CD8-positive, alpha-beta memory T cell (primary cell): ENCODE results near the gene RAB39B. TPM values are rescaled to one million over a fixed set of nuclear protein-coding genes. Genes with fewer than 3 reads are reported as not detected.
"Not testable (repeated sequence)": the region's sequence is repeated elsewhere in the genome, so short reads cannot be mapped to it uniquely, and the experiment has no call there.

ENCODE experiments used
- CTCF ChIA-PET: fragments of 350-600 bp; sonication (Branson Sonifier 250); formaldehyde crosslinking; loops from one replicate; lab custom pipeline; 2021; ENCODE audit warnings: antibody characterized with exemption; lab: Charles Lee
- POLR2A ChIA-PET: fragments of 350-600 bp; sonication (Branson Sonifier 250); formaldehyde crosslinking; loops from one replicate; lab custom pipeline; 2021; ENCODE audit warnings: antibody characterized with exemption; lab: Charles Lee
- DNase-seq, 5 donors: peaks; one replicate each; pipeline versions ENCODE4 v3.0.0 to v3.0.0-alpha.2; 2020 to 2022; ENCODE audit warnings: mixed read lengths in 1 of 5
- H3K27ac ChIP-seq: one replicate; pipeline ENCODE4 v1.7.0; 2013; ENCODE audit warnings: low read depth, mild to moderate bottlenecking, low read length, moderate library complexity
- H3K27me3 ChIP-seq: 2 replicates; pipeline ENCODE4 v1.7.0; 2013; ENCODE audit warnings: low read length, mild to moderate bottlenecking; ENCODE audit not compliant: insufficient read depth, poor library complexity, severe bottlenecking
- H3K36me3 ChIP-seq: 2 replicates; pipeline ENCODE4 v1.7.0; 2013; ENCODE audit warnings: mild to moderate bottlenecking, low read length, moderate library complexity; ENCODE audit not compliant: insufficient read depth
- H3K4me1 ChIP-seq: 2 replicates; pipeline ENCODE4 v1.7.0; 2013; ENCODE audit warnings: mild to moderate bottlenecking, low read length, moderate library complexity; ENCODE audit not compliant: insufficient read depth
- H3K4me3 ChIP-seq: 2 replicates; pipeline ENCODE4 v1.7.0; 2013; ENCODE audit warnings: mild to moderate bottlenecking, low read length
- H3K9me3 ChIP-seq: 2 replicates; pipeline ENCODE4 v1.7.0; 2013; ENCODE audit warnings: mild to moderate bottlenecking, low read length
- H3K27ac Mint-ChIP-seq, 8 donors: one replicate each; pipeline ENCODE4 v1.8.0; 2020 to 2021; ENCODE audit warnings: mixed read lengths in 8 of 8, mild to moderate bottlenecking in 6 of 8, inconsistent platforms in 3 of 8, moderate library complexity in 3 of 8
- H3K27me3 Mint-ChIP-seq, 2 donors: one replicate each; pipeline ENCODE4 v1.8.0; 2020 to 2021; ENCODE audit warnings: mixed read lengths in 2 of 2, mild to moderate bottlenecking in 1 of 2, moderate library complexity in 1 of 2
- H3K36me3 Mint-ChIP-seq, 3 donors: one replicate each; pipeline ENCODE4 v1.8.0; 2020 to 2021; ENCODE audit warnings: mixed read lengths in 3 of 3, inconsistent platforms in 1 of 3, mild to moderate bottlenecking in 1 of 3
- H3K4me1 Mint-ChIP-seq, 3 donors: one replicate each; pipeline ENCODE4 v1.8.0; 2020 to 2021; ENCODE audit warnings: mixed read lengths in 3 of 3, inconsistent platforms in 1 of 3, mild to moderate bottlenecking in 1 of 3
- H3K4me3 Mint-ChIP-seq, 7 donors: one replicate each; pipeline ENCODE4 v1.8.0; 2020 to 2021; ENCODE audit warnings: mixed read lengths in 7 of 7, mild to moderate bottlenecking in 6 of 7, moderate library complexity in 4 of 7, inconsistent platforms in 2 of 7
- H3K9me3 Mint-ChIP-seq, 5 donors: one replicate each; pipeline ENCODE4 v1.8.0; 2020 to 2022; ENCODE audit warnings: mixed read lengths in 5 of 5, mild to moderate bottlenecking in 3 of 5, moderate library complexity in 2 of 5, inconsistent platforms in 1 of 5
- polyA plus RNA-seq: library from polyadenylated mRNA; unstranded; fragments of 300-500 nt; fragmentation: Illumina TruSeq; gene quantifications from one replicate; pipeline ENCODE4 v1.2.3, GENCODE V29; 2021
- total RNA-seq, 2 experiments: library from RNA; stranded (reverse); gene quantifications; one replicate each; pipeline ENCODE4 v1.2.3, GENCODE V29; 2021

The RAB39B gene, protein sequence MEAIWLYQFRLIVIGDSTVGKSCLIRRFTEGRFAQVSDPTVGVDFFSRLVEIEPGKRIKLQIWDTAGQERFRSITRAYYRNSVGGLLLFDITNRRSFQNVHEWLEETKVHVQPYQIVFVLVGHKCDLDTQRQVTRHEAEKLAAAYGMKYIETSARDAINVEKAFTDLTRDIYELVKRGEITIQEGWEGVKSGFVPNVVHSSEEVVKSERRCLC
- total RNA-seq (10 to 100 TPM; 12.0 to 12.5 TPM), polyA plus RNA-seq (7.2 TPM)

DNA sequence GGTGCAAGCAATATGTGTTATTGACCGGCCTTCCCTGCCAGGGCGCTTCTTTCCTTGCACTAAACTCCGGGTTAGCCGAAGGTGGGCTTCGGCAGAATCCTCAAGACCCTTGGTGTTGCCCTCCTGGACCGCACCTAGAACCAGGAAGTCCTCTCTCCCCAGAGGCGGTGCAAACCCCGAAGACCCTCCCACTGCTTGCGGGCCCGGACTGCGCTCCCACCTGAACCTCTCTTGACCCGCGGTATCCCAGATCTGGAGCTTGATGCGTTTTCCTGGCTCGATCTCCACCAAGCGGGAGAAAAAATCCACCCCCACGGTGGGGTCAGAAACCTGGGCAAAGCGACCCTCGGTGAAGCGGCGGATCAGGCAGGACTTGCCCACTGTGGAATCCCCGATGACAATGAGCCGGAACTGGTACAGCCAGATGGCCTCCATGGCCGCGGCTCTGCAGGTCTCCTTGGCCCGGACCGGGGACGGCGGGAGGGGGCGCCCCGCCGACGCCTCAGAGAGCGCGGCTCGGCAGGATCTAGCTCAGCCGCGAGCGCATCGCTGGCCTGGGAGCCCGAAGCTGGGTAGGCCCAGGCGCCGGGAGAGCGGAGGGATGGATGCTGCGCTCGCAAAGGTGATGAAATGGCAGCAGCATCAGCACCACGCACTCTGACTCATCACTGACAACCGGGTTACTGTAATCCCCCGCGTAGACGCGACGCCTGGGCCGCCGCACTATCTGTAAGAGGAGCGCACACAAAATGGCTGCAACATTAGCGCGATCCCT is at the start of gene RAB39B:
Gene RAB39B (minus strand): TSS at position 638 of the 775 bp plus-strand sequence. CDS start 203 bp downstream, at position 435.
- Histone ChIP-seq H3K27me3 (no peaks in the 10 kb centered on the region), H3K36me3 (no peaks in the 10 kb centered on the region), H3K4me1 (peaks cover 10% of the 10 kb centered on the region), H3K27ac (peak within 1 kb of the TSS; percentile 76), H3K4me3 (peak within 1 kb of the TSS; percentile 76), H3K9me3 (no peaks in the 10 kb centered on the region)
- peaks cover 0 to 2% (median 0%) of the 10 kb centered on the region in 5 donors for H3K9me3 Mint-ChIP-seq
- H3K27ac Mint-ChIP-seq = peak within 1 kb of the TSS; percentile 64 to 98 (median 92)
- POLR2A ChIA-PET = interaction anchor here (1.1 to 1.5 kb wide), 2 partner anchors 47 to 237 kb away, joined by 3 to 4 read pairs; partner anchors contain the start of genes FUNDC2 and VBP1
- DNase-seq = peak; percentile 47 to 84 (median 67)
- peaks cover 14 to 52% (median 29%) of the 10 kb centered on the region in 3 donors for H3K4me1 Mint-ChIP-seq
- H3K27me3 Mint-ChIP-seq = peaks cover 0 to 3% of the 10 kb centered on the region in 2 donors
- peaks cover 0 to 22% (median 4%) of the 10 kb centered on the region in 3 donors for H3K36me3 Mint-ChIP-seq
- CTCF ChIA-PET = no interaction called here
- H3K4me3 Mint-ChIP-seq = peak within 1 kb of the TSS; percentile 51 to 94 (median 78)

DNA sequence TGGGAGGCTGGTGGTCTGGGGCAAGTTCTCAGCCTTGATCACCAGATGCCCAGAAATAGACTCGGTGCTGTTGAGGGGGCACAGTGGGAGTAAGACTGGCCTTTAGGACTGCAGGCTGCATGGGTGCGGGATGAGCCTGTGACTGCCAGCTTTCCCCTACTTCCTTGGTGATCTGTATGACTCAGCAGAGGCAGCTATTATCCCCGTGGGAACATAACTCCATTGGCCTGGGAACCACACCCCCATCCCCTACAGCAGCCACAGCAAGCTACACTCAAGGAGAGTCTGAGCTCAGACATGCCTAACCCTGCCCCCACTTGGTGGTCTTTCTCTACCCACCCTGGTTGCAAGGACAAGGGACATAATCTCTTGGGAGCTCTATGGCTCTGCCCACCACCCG is 49.5 kb upstream of the RAB39B start:
- Mint-ChIP-seq H3K9me3 (peaks cover under 1 to 18% (median 14%) of the 10 kb centered on the region in 5 donors), H3K36me3 (peaks cover 0 to 7% (median 0%) of the 10 kb centered on the region in 3 donors), H3K27ac (no peak overlapping the region), H3K27me3 (peaks cover 12 to 21% of the 10 kb centered on the region in 2 donors), H3K4me3 (no peak overlapping the region), H3K4me1 (no peaks in the 10 kb centered on the region)
- POLR2A ChIA-PET = no interaction called here
- CTCF ChIA-PET = no interaction called here
- Histone ChIP-seq H3K27me3 (no peaks in the 10 kb centered on the region), H3K27ac (no peak overlapping the region), H3K36me3 (no peaks in the 10 kb centered on the region), H3K4me3 (no peak overlapping the region), H3K4me1 (no peaks in the 10 kb centered on the region), H3K9me3 (no peaks in the 10 kb centered on the region)
- DNase-seq = no peak

DNA sequence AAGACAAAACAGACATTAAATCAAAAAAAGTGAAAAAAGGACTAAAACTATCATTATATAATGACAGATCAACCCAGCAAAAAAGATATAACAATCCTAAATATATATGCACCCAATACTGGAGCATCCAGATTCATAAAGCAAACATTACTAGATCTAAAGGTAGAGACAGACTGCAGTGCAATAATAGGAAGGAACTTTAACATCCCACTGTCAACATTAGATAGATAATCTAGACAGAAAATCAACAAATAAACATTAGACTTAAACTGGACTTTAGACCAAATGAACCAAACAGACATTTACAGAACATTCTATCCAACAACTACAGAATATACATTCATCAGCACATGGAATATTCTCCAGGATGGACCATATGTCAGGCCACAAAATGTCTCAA is 29.5 kb upstream of the RAB39B start:
- Mint-ChIP-seq H3K4me3 (no peak overlapping the region), H3K27ac (no peak overlapping the region), H3K9me3 (peaks cover 0 to 3% (median 0%) of the 10 kb centered on the region in 5 donors), H3K4me1 (no peaks in the 10 kb centered on the region), H3K36me3 (no peaks in the 10 kb centered on the region), H3K27me3 (peaks cover 0 to 4% of the 10 kb centered on the region in 2 donors)
- Histone ChIP-seq H3K4me3 (no peak overlapping the region), H3K9me3 (no peaks in the 10 kb centered on the region), H3K4me1 (no peaks in the 10 kb centered on the region), H3K27me3 (no peaks in the 10 kb centered on the region), H3K27ac (no peak overlapping the region), H3K36me3 (no peaks in the 10 kb centered on the region)
- ChIA-PET POLR2A (no interaction called here), CTCF (no interaction called here)
- DNase-seq = no peak

DNA sequence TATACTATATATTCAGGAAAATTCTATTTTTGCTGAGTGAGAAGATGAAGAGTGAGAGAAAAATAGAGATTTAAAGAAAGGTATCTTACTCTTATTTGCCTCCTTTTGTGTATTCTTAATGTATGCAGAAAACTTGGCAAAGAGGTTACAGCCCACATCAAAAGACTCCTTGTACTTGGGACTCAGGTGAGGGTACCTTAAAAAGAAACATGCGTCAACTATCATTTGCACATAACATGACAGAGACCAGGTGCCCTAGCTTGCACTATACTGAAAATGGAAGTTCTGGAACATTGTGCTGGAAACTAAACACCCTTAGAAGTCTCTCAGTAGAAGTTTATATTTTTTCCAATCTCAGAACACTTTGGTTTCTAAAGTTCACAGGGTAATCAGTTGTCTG is 15.6 kb upstream of the RAB39B start:
- POLR2A ChIA-PET = no interaction called here
- H3K9me3 Mint-ChIP-seq = no peaks in the 10 kb centered on the region
- no peaks in the 10 kb centered on the region for H3K4me1 ChIP-seq
- H3K4me1 Mint-ChIP-seq = no peaks in the 10 kb centered on the region
- H3K4me3 Mint-ChIP-seq = no peak overlapping the region
- DNase-seq = peak in 1 of 5 donors; percentile 9
- no peaks in the 10 kb centered on the region for H3K27me3 ChIP-seq
- H3K4me3 ChIP-seq = no peak overlapping the region
- CTCF ChIA-PET = no interaction called here
- H3K36me3 ChIP-seq = no peaks in the 10 kb centered on the region
- no peak overlapping the region for H3K27ac Mint-ChIP-seq
- peaks cover 0 to 4% (median 0%) of the 10 kb centered on the region in 3 donors for H3K36me3 Mint-ChIP-seq
- H3K27me3 Mint-ChIP-seq = no peaks in the 10 kb centered on the region
- no peaks in the 10 kb centered on the region for H3K9me3 ChIP-seq
- H3K27ac ChIP-seq = no peak overlapping the region

DNA sequence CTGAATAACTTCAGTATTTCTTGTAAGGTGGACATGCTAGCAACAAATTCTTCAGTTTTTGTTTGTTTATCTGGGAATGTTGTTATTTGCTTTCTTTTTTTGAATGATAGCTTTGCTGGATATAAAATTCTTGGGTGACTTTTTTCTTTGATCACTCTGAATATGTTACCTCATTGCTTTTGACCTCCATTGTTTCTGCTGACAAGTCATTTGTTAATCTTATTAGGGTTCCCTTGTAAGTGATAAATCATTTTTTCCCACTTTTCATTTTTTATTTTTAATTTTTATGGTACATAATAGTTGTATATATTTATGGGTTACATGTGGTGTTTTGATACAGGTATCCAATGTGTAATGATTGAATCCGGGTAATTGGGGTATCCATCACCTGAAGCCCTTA is 6.7 kb upstream of the RAB39B start:
- Histone ChIP-seq H3K9me3 (no peaks in the 10 kb centered on the region), H3K4me3 (no peak overlapping the region), H3K27me3 (no peaks in the 10 kb centered on the region), H3K4me1 (no peaks in the 10 kb centered on the region), H3K36me3 (no peaks in the 10 kb centered on the region), H3K27ac (no peak overlapping the region)
- Mint-ChIP-seq H3K36me3 (no peaks in the 10 kb centered on the region), H3K27me3 (peaks cover 0 to 3% of the 10 kb centered on the region in 2 donors), H3K27ac (no peak overlapping the region), H3K4me1 (no peaks in the 10 kb centered on the region), H3K4me3 (no peak overlapping the region), H3K9me3 (peaks cover 0 to 8% (median 4%) of the 10 kb centered on the region in 5 donors)
- DNase-seq = no peak
- POLR2A ChIA-PET = no interaction called here
- CTCF ChIA-PET = no interaction called here

DNA sequence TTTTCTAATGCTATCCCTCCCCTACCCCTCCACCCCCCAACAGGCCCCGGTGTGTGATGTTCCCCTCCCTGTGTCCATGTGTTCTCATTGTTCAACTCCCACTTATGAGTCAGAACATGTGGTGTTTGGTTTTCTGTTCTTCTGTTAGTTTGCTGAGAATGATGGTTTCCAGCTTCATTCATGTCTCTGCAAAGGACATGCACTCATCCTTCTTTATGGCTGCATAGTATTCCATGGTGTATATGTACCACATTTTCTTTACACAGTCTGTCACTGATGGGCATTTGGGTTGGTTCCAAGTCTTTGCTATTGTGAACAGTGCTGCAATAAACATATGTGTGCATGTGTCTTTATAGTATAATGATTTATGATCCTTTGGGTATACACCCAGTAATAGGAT is 3.7 kb upstream of the RAB39B start:
- H3K9me3 ChIP-seq, H3K27ac ChIP-seq, H3K36me3 Mint-ChIP-seq, H3K4me3 ChIP-seq, H3K4me3 Mint-ChIP-seq, DNase-seq, H3K4me1 ChIP-seq, H3K27me3 Mint-ChIP-seq, POLR2A ChIA-PET, H3K27me3 ChIP-seq, H3K27ac Mint-ChIP-seq, H3K9me3 Mint-ChIP-seq, CTCF ChIA-PET, H3K36me3 ChIP-seq: not testable (repeated sequence)
- peaks cover 6 to 13% (median 10%) of the 10 kb centered on the region in 3 donors for H3K4me1 Mint-ChIP-seq

DNA sequence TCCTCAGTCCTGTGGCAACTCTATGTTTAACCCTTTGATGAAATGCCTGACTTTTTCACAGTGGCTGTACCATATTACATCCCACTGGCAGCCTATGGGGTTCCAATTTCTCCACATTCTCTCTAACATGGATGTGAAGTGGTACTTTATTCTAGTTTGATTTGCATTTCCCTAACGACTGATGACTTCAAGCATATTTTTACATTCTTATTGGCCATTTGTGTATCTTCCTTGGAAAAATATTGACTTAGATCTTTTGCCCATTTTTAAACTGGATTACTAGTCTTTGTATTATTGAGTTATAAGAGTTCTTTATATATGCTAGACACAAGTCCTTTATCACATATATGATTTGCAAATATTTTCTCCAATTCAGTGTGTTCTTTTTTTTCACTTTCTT is 2.1 kb upstream of the RAB39B start:
- CTCF ChIA-PET = interaction anchor here (0.7 kb wide), 1 partner anchor 173 kb away, joined by 3 read pairs; no protein-coding TSS in a partner anchor
- no peak overlapping the region for H3K27ac ChIP-seq
- Mint-ChIP-seq H3K4me3 (no peak overlapping the region), H3K27me3 (peaks cover 0 to 3% of the 10 kb centered on the region in 2 donors), H3K27ac (peak overlapping the region in 3 of 8 donors; percentile 17 to 38 (median 35)), H3K9me3 (peaks cover 0 to 3% (median 0%) of the 10 kb centered on the region in 5 donors), H3K36me3 (peaks cover 0 to 4% (median 0%) of the 10 kb centered on the region in 3 donors), H3K4me1 (peaks cover 10 to 28% (median 20%) of the 10 kb centered on the region in 3 donors)
- no peaks in the 10 kb centered on the region for H3K36me3 ChIP-seq
- H3K9me3 ChIP-seq = no peaks in the 10 kb centered on the region
- no peak overlapping the region for H3K4me3 ChIP-seq
- POLR2A ChIA-PET = no interaction called here
- DNase-seq = no peak
- H3K4me1 ChIP-seq = peaks cover 6% of the 10 kb centered on the region
- no peaks in the 10 kb centered on the region for H3K27me3 ChIP-seq
